NCI-H446 treated with DMSO at 0.1 percent for 48 hours (cell line): ENCODE results near the gene OSBPL10.

Experiments
- DNase-seq: peaks from one replicate; lab custom pipeline; 2025; lab: John Stamatoyannopoulos, UW

OSBPL10 gene

DNA sequence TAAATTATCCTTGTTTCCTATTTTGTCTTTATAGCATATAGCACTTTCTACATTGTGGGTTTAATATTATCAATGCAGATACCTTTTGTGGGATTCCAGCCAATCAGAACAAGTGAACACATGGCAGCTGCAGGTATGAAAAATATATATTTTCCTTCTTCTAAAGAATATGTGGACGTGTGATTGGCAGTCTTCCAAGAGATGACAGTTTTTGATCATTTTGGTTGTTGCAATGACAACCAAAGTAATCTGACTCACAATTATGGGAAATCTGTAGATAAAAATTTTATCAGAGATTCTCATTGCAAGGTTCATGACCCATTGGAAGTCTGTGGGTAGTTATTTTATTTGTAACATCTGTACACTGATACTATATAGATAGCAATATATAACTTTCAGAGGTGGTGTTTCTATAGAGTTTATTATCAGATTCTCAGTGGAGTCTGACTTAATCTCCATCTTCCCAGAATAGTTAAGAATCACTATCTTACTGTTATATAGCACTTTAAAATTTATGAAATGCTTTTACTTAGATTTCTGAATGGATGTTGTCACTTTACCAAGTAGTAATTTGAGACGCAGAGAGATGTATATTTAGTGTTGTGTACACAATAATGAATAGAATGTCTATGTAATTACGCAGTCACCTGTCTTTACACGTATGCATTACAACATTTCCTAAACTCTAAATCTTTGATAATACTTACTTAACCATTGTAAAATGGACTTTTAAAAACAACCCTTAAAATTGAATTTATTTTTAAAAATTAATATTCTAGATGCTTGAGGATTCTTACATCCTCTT is 365.8 kb downstream of the OSBPL10 start:
- DNase-seq = no peak

DNA sequence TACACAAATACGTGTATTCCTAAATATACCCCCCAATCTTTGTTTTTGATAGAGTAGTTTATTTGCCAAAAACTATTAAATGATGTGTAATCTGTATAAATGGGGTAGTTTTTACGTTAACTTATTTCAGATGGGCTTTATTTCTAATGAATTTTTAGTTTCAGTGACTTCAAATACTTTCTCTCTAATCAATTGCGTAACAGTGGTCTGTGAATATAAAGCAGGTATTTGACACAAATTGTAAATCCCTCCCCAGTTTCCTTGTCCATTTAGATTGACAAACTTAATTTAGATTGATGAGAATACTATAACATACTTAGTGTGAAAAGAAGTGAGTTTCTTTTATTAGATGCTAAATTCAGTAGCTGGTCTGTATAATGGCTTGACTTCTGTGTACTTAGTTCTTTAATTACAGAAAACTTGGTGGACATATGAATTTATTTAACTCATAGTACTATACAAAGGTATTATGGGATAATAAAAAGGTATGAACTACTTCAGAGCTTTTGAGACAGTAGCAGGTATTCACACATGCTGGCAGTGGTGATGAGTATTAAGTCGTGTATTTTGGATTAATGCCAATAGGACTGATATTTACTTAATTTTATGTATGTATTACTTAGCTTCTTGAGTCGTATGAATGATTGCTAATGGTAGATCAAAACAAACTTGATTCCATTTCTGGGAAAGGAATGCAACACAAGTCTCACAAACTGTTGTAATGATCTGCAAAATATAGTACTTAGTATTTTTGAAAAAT is 366.7 kb downstream of the OSBPL10 start:
- no peak for DNase-seq

DNA sequence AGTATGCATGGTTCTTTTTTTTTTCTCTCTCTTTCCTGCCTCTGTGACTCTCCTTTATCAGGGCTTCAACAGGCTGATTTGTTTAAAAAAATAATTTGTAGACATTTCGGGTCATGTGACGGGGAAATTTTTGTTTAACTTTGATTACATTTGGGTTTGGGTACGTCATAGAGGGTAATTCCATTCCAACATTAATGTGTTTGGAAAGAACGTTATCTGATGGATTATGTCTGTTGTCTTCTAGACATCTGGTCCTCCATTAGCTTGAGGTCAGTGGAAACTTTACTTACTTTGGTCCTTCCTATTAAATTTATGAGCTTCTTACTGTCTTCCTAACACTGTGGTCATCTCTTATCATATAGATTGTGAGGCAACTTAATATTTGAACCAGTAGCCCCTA is 367.4 kb downstream of the OSBPL10 start:
- no peak for DNase-seq

DNA sequence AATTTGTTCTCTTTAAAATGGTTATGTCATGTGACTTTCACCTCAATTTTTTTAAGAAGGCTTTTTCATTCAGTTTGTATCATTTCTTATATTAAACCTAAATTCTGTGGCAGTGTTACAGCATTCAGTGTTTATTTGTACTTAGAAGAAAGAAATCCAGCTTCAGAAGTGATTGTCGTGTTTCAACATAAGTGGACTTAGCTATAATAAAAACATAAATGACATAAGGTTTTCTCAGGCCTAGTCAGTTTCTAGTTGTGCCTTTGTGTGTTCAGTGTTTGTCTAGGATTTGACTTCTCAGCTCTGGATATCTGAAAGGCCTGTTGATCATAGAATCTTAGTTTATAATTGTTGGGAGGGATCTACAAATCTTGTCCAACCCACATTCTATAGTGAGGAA is 367.9 kb downstream of the OSBPL10 start:
- DNase-seq = no peak
